Stimulated activated CD8-positive, alpha-beta memory T cell treated with anti-CD3 and anti-CD28 coated beads, Interleukin-7, amount 100 ng/mL, for 1 hour (primary cell): ENCODE data around the gene GPX4.

ENCODE experiments used
- DNase-seq, 2 donors: peaks; one replicate each; pipeline ENCODE4 v3.0.0-alpha.2; 2020; ENCODE audit warnings: low read depth in 2 of 2

GPX4 gene, protein sequence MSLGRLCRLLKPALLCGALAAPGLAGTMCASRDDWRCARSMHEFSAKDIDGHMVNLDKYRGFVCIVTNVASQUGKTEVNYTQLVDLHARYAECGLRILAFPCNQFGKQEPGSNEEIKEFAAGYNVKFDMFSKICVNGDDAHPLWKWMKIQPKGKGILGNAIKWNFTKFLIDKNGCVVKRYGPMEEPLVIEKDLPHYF

DNA sequence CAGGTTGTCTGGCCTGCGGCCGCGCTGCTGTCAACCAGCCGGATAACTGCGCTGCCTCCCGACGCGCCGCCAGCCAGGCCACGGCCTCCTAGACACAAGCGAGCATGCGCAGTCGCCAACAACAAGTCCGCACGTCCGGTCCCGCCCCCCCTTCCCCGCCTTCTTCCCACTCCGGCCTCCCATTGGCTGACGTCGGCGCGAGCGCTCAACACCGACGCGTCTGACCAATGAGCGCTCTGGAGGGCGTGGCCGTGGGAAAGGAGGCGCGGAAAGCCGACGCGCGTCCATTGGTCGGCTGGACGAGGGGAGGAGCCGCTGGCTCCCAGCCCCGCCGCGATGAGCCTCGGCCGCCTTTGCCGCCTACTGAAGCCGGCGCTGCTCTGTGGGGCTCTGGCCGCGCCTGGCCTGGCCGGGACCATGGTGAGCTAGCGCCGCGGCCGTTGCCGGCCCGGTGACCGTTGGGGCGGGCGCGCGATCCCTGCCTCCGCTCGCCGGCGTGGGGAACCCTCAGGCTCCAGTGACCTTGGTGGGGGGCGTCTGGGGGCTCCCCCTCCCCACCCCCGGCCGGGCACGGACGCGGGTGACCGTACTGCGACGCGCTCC is at the start of gene GPX4:
GPX4 (plus strand) TSS at position 287 of the 603 bp plus-strand sequence; CDS start at position 337, 50 bp downstream.
- peak; percentile 97 to 98 for DNase-seq

DNA sequence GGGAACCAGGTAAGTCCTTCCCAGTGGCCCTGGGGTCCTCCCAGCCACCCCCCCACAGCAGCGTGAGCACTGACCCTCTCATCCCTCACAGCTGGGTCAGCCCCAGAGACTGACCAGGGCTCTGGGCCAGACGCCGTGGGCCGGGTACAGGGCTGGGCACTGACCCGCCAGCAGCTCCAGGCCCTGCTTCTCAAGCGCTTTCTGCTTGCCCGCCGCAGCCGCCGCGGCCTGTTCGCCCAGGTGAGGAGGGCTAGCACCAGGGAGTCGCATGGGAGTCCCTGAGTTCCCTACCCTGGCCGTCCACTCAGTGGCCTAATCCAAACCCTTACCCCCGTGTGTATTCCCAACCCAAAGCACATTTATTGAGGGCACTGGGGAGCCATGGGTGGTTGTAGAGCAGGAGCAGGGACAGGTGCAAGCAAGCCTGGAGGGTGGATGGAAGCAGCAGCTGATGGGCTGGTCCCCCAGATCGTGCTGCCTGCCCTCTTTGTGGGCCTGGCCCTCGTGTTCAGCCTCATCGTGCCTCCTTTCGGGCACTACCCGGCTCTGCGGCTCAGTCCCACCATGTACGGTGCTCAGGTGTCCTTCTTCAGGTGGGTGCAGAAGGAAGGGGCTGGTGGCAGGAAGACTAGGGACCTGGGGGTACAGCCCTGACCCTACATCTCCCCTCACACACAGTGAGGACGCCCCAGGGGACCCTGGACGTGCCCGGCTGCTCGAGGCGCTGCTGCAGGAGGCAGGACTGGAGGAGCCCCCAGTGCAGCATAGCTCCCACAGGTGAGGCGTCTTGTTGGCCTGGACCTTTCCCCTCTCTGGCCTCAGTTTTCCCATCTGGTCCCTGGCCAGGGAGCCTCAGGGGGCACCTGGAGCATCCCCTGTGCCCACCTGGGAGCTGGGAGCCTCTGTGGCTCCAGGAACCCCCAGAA is 49.4 kb upstream of the GPX4 start:
- DNase-seq: no peak

DNA sequence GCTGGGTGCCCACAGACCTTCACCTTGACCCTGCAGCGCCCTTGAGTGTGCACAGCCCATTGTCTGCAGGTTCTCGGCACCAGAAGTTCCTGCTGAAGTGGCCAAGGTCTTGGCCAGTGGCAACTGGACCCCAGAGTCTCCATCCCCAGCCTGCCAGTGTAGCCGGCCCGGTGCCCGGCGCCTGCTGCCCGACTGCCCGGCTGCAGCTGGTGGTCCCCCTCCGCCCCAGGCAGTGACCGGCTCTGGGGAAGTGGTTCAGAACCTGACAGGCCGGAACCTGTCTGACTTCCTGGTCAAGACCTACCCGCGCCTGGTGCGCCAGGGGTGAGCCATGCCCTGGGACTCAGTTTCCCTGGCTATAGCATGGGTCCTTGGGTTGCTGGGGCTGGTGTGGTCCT is 48.8 kb upstream of the GPX4 start:
- no peak for DNase-seq

- no peak for DNase-seq
Observed at GRCh38 chr19:1055886-1056620, 47.7 kb upstream of the GPX4 start.

- no peak for DNase-seq
Observed at GRCh38 chr19:1057176-1057855, 46.5 kb upstream of the GPX4 start.

DNA sequence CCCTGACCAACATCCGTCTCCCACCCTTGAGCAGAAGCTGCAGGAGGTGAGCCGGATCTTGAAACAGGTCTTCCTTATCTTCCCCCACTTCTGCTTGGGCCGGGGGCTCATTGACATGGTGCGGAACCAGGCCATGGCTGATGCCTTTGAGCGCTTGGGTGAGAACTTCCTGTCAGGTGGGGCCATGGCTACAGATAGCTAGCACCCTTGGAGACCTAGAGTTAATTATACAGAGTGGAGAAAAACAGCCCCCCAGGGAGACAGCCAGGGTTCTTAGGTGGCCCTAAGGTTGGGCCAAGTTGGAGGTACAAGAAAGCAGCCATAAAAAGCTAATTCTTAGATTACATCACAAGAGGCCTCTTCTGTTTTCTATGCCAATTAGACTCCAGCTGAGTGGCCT is 45.7 kb upstream of the GPX4 start:
- DNase-seq: no peak

- no peak for DNase-seq
Observed at GRCh38 chr19:1060689-1061088, 43.1 kb upstream of the GPX4 start.

DNA sequence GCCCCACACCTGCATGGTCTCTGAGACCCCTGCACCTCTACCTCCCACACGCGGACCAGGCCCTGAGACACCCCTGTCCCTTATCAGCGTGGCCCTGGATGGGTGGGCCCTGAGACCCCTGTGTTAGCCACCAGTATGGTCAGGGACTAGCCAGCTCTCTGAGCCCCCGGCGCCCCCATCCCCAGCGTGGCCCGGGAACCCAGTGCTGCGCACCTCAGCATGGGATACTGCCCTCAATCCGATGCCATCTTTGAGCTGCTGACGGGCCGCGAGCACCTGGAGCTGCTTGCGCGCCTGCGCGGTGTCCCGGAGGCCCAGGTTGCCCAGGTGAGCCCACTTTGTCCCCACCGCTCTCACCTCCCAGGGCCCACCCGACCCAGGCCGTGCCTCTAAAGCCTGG is 41.8 kb upstream of the GPX4 start:
- DNase-seq: no peak

- DNase-seq: no peak
Observed at GRCh38 chr19:1062387-1063029, 41.3 kb upstream of the GPX4 start.

DNA sequence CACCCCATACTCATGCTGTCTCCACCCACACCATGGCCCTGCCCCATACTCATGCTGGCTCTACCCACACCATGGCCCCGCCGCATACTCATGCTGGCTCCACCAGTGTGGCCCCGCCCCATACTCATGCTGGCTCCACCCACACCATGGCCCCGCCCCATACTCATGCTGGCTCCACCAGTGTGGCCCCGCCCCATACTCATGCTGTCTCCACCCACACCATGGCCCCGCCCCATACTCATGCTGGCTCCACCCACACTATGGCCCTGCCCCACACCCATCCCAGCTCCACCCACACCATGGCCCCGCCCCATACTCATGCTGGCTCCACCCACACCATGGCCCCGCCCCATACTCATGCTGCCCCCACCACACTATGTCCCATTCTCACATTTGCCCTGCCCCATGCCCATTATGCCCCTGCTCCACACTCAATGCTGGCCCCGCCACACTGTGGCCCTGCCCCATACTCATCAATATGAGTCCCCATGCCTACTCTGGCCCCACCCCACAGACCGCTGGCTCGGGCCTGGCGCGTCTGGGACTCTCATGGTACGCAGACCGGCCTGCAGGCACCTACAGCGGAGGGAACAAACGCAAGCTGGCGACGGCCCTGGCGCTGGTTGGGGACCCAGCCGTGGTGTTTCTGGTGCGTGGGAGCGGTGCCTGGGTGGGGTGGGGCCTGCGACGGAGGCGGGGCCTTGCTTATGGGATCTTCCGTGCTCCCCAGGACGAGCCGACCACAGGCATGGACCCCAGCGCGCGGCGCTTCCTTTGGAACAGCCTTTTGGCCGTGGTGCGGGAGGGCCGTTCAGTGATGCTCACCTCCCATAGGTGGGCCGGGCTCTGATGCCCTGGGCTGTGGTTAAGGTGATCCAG is 40.5 kb upstream of the GPX4 start:
- no peak for DNase-seq

- DNase-seq: no peak
Observed at GRCh38 chr19:1063909-1064660, 39.7 kb upstream of the GPX4 start.

GRCh38 chr19:1064661-1065605 is 38.9 kb upstream of the GPX4 start:
- DNase-seq: no peak

GRCh38 chr19:1065606-1066109 is 38.1 kb upstream of the GPX4 start:
- no peak for DNase-seq

- no peak for DNase-seq
Observed at GRCh38 chr19:1066251-1066747, 37.5 kb upstream of the GPX4 start.

GRCh38 chr19:1066748-1067340 is 37.0 kb upstream of the GPX4 start, which contains the start of gene ARHGAP45:
Gene ARHGAP45, plus strand, starts transcription at chr19:1067167. Its CDS starts 239 bp downstream, at chr19:1067406.
- peak; percentile 54 to 60 for DNase-seq

- no peak for DNase-seq
Observed at GRCh38 chr19:1067341-1067957, 36.3 kb upstream of the GPX4 start.
